NCI-H1417 (cell line): ENCODE results near the gene GPC3.

Experiments used
- DNase-seq, 3 experiments: peaks; one replicate each; lab custom pipeline; 2025; lab: John Stamatoyannopoulos, UW

Gene GPC3

GRCh38 chrX:133968109-133968508 is 17.3 kb downstream of the GPC3 start:
- DNase-seq, result no peak

GRCh38 chrX:133966199-133966598 is 19.2 kb downstream of the GPC3 start:
- no peak for DNase-seq

- no peak for DNase-seq
These were observed 20.1 kb downstream of the GPC3 start for GRCh38 chrX:133965321-133965720.

- DNase-seq, result no peak
These were observed 24.3 kb downstream of the GPC3 start for GRCh38 chrX:133961046-133961445.

- no peak for DNase-seq
These were observed 25.4 kb downstream of the GPC3 start for GRCh38 chrX:133959972-133960371.

- peak in 1 of 3 experiments; percentile 18 for DNase-seq
These were observed 26.3 kb downstream of the GPC3 start for GRCh38 chrX:133958997-133959688.

- no peak for DNase-seq
These were observed 28.6 kb downstream of the GPC3 start for GRCh38 chrX:133956570-133957340.

- no peak for DNase-seq
These were observed 31.5 kb downstream of the GPC3 start for GRCh38 chrX:133953785-133954355.

GRCh38 chrX:133953078-133953477 is 32.3 kb downstream of the GPC3 start:
- no peak for DNase-seq

GRCh38 chrX:133951098-133951497 is 34.3 kb downstream of the GPC3 start:
- no peak for DNase-seq

- no peak for DNase-seq
These were observed 35.2 kb downstream of the GPC3 start for GRCh38 chrX:133950214-133950613.

- no peak for DNase-seq
These were observed 36.5 kb downstream of the GPC3 start for GRCh38 chrX:133948895-133949294.

GRCh38 chrX:133947996-133948395 is 37.4 kb downstream of the GPC3 start:
- no peak for DNase-seq

- no peak for DNase-seq
These were observed 38.4 kb downstream of the GPC3 start for GRCh38 chrX:133947022-133947421.

- DNase-seq, result no peak
These were observed 41.9 kb downstream of the GPC3 start for GRCh38 chrX:133943507-133943906.

GRCh38 chrX:133939655-133940302 is 45.6 kb downstream of the GPC3 start:
- DNase-seq, result no peak

- no peak for DNase-seq
These were observed 46.9 kb downstream of the GPC3 start for GRCh38 chrX:133938530-133938929.

- no peak for DNase-seq
These were observed 48.4 kb downstream of the GPC3 start for GRCh38 chrX:133937022-133937421.

GRCh38 chrX:133935076-133935475 is 50.3 kb downstream of the GPC3 start:
- no peak for DNase-seq

GRCh38 chrX:133933316-133933715 is 52.1 kb downstream of the GPC3 start:
- DNase-seq, result no peak

- DNase-seq, result no peak
These were observed 55.4 kb downstream of the GPC3 start for GRCh38 chrX:133929836-133930464.

GRCh38 chrX:133928365-133928764 is 57.0 kb downstream of the GPC3 start:
- DNase-seq, result no peak
